ENCODE measurements around the gene DTHD1.

Gene DTHD1

GRCh38 chr4:36281384-36282106, at the start of gene DTHD1:
Gene DTHD1 (plus strand): TSS chr4:36281616. CDS start chr4:36281759, 143 bp downstream.
- peak; percentile 76 for DNase-seq (ENCODE audit: low spot score)

- DNase-seq (ENCODE audit: low spot score) = no peak
Observed at GRCh38 chr4:36233567-36234266, 47.7 kb upstream of the DTHD1 start.

- DNase-seq (ENCODE audit: low spot score) = no peak
Observed at GRCh38 chr4:36235306-36235705, 46.1 kb upstream of the DTHD1 start.

GRCh38 chr4:36236159-36236558, 45.3 kb upstream of the DTHD1 start:
- DNase-seq (ENCODE audit: low spot score) = no peak

GRCh38 chr4:36237366-36238313, 43.8 kb upstream of the DTHD1 start:
- no peak for DNase-seq (ENCODE audit: low spot score)

GRCh38 chr4:36241771-36242170, 39.6 kb upstream of the DTHD1 start:
- DNase-seq (ENCODE audit: low spot score) = peak; percentile 67

- no peak for DNase-seq (ENCODE audit: low spot score)
Observed at GRCh38 chr4:36242629-36243354, 38.6 kb upstream of the DTHD1 start.

- DNase-seq (ENCODE audit: low spot score) = peak; percentile 45
Observed at GRCh38 chr4:36243355-36244256, 37.8 kb upstream of the DTHD1 start.

- peak; percentile 81 for DNase-seq (ENCODE audit: low spot score)
Observed at GRCh38 chr4:36244257-36245082, 36.9 kb upstream of the DTHD1 start, which contains the start of gene ARAP2. Gene ARAP2 (minus strand): TSS chr4:36244514. CDS start chr4:36229486, 15,028 bp downstream.

- DNase-seq (ENCODE audit: low spot score) = no peak
Observed at GRCh38 chr4:36249610-36250009, 31.8 kb upstream of the DTHD1 start.

GRCh38 chr4:36251983-36252382, 29.4 kb upstream of the DTHD1 start:
- DNase-seq (ENCODE audit: low spot score) = no peak

- DNase-seq (ENCODE audit: low spot score) = no peak
Observed at GRCh38 chr4:36254371-36254770, 27.0 kb upstream of the DTHD1 start.

- peak; percentile 85 for DNase-seq (ENCODE audit: low spot score)
Observed at GRCh38 chr4:36255577-36255976, 25.8 kb upstream of the DTHD1 start.

GRCh38 chr4:36256398-36256891, 25.0 kb upstream of the DTHD1 start:
- DNase-seq (ENCODE audit: low spot score) = no peak

GRCh38 chr4:36260731-36261130, 20.7 kb upstream of the DTHD1 start:
- no peak for DNase-seq (ENCODE audit: low spot score)

GRCh38 chr4:36264207-36264826, 17.1 kb upstream of the DTHD1 start:
- no peak for DNase-seq (ENCODE audit: low spot score)

GRCh38 chr4:36267486-36268268, 13.7 kb upstream of the DTHD1 start:
- DNase-seq (ENCODE audit: low spot score) = peak; percentile 45

- peak; percentile 79 for DNase-seq (ENCODE audit: low spot score)
Observed at GRCh38 chr4:36269101-36269500, 12.3 kb upstream of the DTHD1 start.
